BJ (cell line): Measurements from ENCODE around the gene NRL. TPM values are rescaled to one million over a fixed set of nuclear protein-coding genes. Genes with fewer than 3 reads are reported as not detected.

Experiments used
- CTCF ChIA-PET: fragments of 350-600 bp; formaldehyde crosslinking; extraction: SDS; loops from one replicate; lab custom pipeline; 2021; ENCODE audit warnings: antibody characterized with exemption, inconsistent platforms; lab: Yijun Ruan, JAX
- POLR2A ChIA-PET: fragments of 300-600 bp; sonication (Branson Sonifier 250); formaldehyde crosslinking; extraction: SDS; loops from one replicate; lab custom pipeline; 2021; ENCODE audit warnings: antibody characterized with exemption; lab: Charles Lee
- DNase-seq: peaks from one replicate; pipeline ENCODE4 v3.0.0-alpha.2; 2011; ENCODE audit warnings: low read depth
- H3K27me3 ChIP-seq: 2 replicates; pipeline ENCODE4 v1.6.0; 2011; ENCODE audit warnings: low read length; ENCODE audit not compliant: control insufficient read depth, insufficient read depth
- H3K36me3 ChIP-seq: 2 replicates; pipeline ENCODE4 v1.5.1; 2011; ENCODE audit warnings: low read length; ENCODE audit not compliant: control insufficient read depth, insufficient read depth
- H3K4me3 ChIP-seq: 2 replicates; pipeline ENCODE4 v1.5.1; 2011; ENCODE audit warnings: low read depth, mild to moderate bottlenecking, control low read depth, low read length
- CTCF ChIP-seq: IDR thresholded peaks from 2 replicates; pipeline ENCODE4 v1.5.1; 2011; ENCODE audit warnings: low read depth, mild to moderate bottlenecking, control low read depth, inconsistent platforms, low read length, moderate library complexity; ENCODE audit not compliant: insufficient read depth
- polyA plus RNA-seq: library from polyadenylated mRNA; depleted of rRNA; stranded (reverse); fragments of >200 nt; gene quantifications from 2 replicates; pipeline ENCODE4 v1.2.3, GENCODE V29; 2011

The NRL gene
- polyA plus RNA-seq, 1 experiment, result 0.91 TPM

- no peak for TF ChIP-seq CTCF
- Histone ChIP-seq H3K27me3 (no peaks in the 10 kb centered on the region), H3K4me3 (peak overlapping the region; percentile 86), H3K36me3 (peaks cover 20% of the 10 kb centered on the region)
- POLR2A ChIA-PET, result interaction anchor here (0.6 to 1.3 kb wide), 3 partner anchors 11 to 774 kb away, joined by 3 to 6 read pairs (median 4); partner anchors contain the start of gene PSME2
- DNase-seq, result no peak
- CTCF ChIA-PET, result interaction anchor here (1.0 to 3.3 kb wide), 7 partner anchors 9 to 172 kb away, joined by 3 to 16 read pairs (median 4); partner anchors contain the start of genes CIDEB, IPO4 and IRF9
These were observed 20.8 kb upstream of the NRL start for GRCh38 chr14:24135584-24135833.

GRCh38 chr14:24133735-24134134, 19.0 kb upstream of the NRL start:
- DNase-seq, result no peak
- POLR2A ChIA-PET, result no interaction called here
- Histone ChIP-seq H3K27me3 (no peaks in the 10 kb centered on the region), H3K4me3 (no peak overlapping the region), H3K36me3 (peaks cover 13% of the 10 kb centered on the region)
- CTCF ChIA-PET, result interaction anchor here (1.0 to 1.7 kb wide), 3 partner anchors 15 to 76 kb away, joined by 3 to 4 read pairs (median 4); no protein-coding TSS in a partner anchor
- no peak for TF ChIP-seq CTCF

GRCh38 chr14:24132976-24133375, 18.2 kb upstream of the NRL start:
- DNase-seq, result no peak
- H3K36me3 ChIP-seq, result peaks cover 5% of the 10 kb centered on the region
- no peaks in the 10 kb centered on the region for H3K27me3 ChIP-seq
- CTCF ChIA-PET, result interaction anchor here (0.6 to 1.3 kb wide), 3 partner anchors 14 to 53 kb away, joined by 3 to 4 read pairs (median 3); no protein-coding TSS in a partner anchor
- no peak overlapping the region for H3K4me3 ChIP-seq
- POLR2A ChIA-PET, result no interaction called here
- TF ChIP-seq CTCF, result no peak

DNA sequence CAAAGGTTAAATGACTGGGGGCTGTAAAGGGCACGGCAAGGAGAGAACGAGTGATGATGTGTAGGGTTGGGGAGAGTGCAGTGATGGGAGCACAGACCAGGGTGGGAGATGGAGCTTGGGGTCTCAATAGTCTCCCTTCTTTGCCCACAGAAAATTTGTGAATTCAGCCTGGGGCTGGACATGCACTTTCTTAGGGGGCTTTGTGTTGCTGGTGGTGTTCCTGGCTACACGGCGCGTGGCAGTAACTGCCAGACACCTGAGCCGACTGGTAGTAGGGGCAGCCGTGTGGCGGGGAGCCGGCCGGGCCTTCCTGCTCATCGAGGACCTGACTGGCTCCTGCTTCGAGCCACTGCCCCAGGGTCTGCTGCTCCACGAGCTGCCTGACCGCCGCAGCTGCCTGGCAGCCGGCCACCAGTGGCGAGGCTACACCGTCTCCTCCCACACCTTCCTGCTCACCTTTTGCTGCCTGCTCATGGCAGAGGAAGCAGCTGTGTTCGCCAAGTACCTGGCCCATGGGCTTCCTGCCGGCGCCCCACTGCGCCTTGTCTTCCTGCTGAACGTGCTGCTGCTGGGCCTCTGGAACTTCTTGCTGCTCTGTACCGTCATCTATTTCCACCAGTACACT, 17.4 kb upstream of the NRL start:
- POLR2A ChIA-PET, result no interaction called here
- TF ChIP-seq CTCF, result no peak
- CTCF ChIA-PET, result interaction anchor here (0.5 to 1.3 kb wide), 3 partner anchors 14 to 147 kb away, joined by 3 to 4 read pairs (median 3); no protein-coding TSS in a partner anchor
- Histone ChIP-seq H3K27me3 (no peaks in the 10 kb centered on the region), H3K4me3 (no peak overlapping the region), H3K36me3 (no peaks in the 10 kb centered on the region)
- no peak for DNase-seq

DNA sequence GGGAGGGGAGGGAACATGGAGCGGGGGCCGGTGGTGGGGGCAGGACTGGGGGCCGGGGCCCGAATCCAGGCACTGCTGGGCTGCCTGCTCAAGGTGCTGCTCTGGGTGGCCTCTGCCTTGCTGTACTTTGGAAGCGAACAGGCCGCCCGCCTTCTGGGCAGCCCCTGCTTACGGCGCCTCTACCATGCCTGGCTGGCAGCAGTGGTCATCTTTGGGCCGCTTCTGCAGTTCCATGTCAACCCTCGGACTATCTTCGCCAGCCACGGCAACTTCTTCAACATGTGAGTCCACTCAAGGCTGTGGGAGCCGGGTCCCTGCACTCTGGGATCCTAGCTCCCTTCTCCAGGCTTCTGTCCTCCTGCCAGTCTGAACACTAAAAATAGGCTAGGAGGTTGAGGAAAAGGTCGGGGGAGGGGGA, 16.8 kb upstream of the NRL start:
- no peak for DNase-seq
- no peaks in the 10 kb centered on the region for H3K27me3 ChIP-seq
- POLR2A ChIA-PET, result no interaction called here
- no peak for TF ChIP-seq CTCF
- H3K36me3 ChIP-seq, result no peaks in the 10 kb centered on the region
- no peak overlapping the region for H3K4me3 ChIP-seq
- CTCF ChIA-PET, result no interaction called here
